Islet of Langerhans (tissue), 1 donor: ENCODE results near the gene CASTOR2.
"Not testable (repeated sequence)": the region's sequence is repeated elsewhere in the genome, so short reads cannot be mapped to it uniquely, and the experiment has no call there.

Experiments used
- FAIRE-seq: peaks from one replicate; lab custom pipeline; 2011; peaks lifted over from hg19 to GRCh38; lab: Jason Lieb, UNC

Gene CASTOR2

GRCh38 chr7:74994869-74995543 is 30.5 kb downstream of the CASTOR2 start:
- not testable (repeated sequence) for FAIRE-seq

- not testable (repeated sequence) for FAIRE-seq
Measured at GRCh38 chr7:74996361-74996760, 31.9 kb downstream of the CASTOR2 start.

DNA sequence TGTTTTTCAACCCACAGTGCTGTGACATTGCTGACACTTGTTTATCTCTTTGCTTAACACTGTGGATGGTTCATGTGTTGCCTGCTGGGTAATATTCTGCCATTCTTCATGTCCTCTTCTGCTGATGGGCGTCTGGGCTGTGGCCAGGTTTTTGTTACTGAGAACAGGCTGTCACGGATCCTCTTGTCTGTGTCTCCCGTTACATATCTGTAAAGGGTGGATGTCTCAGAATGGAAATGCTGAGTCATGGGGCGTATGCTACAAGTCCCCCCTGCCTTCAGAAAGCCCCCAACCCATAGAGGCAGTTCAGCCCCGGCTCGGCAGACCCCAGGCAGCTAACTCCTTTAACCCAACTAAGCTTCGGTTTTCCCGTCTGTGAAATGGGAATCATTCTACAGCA is 33.3 kb downstream of the CASTOR2 start:
- not testable (repeated sequence) for FAIRE-seq

- FAIRE-seq = not testable (repeated sequence)
Measured at GRCh38 chr7:75001356-75001755, 36.9 kb downstream of the CASTOR2 start.

GRCh38 chr7:75010036-75010435 is 45.5 kb downstream of the CASTOR2 start:
- FAIRE-seq = no peak

GRCh38 chr7:75017832-75018231 is 53.3 kb downstream of the CASTOR2 start:
- FAIRE-seq = no peak

DNA sequence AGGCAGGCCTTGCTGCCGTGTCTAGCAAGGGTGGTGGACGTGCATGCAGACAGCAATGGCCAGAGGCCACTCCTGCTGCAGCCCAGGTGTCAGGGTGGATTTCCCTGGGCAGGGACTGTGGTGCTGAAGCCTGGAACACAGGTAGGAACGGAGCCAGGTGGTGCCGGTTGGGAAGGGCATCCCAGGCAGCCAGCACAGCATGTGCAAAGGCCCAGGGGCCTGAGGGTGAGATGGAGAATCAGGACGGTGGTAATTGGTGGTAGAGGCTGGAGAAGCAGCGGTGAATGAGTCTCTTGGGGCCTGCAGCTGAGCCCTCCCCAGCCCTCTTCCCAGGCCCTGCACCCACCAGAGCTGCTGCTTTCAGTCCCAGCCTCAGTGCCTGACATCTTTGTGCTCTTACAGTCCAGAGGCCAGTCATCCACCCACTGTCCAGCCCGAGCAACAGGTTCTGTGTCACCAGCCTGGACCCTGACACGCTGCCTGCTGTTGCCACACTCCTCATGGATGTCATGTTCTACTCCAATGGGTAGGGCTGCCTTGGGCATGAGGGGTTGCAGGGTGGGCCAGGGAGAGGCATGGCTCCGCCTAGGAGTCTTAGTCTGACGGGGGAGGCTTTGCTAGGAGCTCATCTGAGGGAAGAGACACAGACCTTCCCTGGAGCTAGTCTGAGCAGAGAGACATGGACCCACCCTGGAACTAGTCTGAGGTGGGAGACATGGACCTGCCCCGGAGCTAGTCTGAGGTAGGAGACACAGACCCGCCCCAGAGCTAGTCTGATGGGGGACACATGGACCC is 54.3 kb downstream of the CASTOR2 start:
- FAIRE-seq = no peak

- FAIRE-seq = no peak
Measured at GRCh38 chr7:75019800-75020199, 55.3 kb downstream of the CASTOR2 start.

- FAIRE-seq = no peak
Measured at GRCh38 chr7:75024922-75025321, 60.4 kb downstream of the CASTOR2 start.

GRCh38 chr7:75028299-75028698 is 63.8 kb downstream of the CASTOR2 start:
- no peak for FAIRE-seq

DNA sequence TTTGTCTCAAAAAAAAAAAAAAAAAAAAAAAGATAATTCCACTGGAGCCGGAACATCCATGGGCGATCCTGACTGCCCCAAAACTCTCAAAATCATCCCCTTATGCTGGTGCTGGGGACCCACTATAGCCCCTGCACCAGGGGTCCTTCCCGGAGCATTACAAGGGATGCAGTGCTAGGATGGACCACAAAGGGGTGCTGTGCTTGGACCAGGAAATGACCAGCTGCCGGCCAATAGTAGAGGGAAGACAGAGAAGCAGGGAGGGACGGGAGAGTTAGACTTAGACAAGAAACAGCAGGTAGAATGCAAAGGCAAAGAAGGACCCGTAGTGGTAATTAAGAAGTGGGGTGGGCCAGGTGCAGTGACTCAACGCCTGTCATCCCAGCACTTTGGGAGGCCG is 68.6 kb downstream of the CASTOR2 start:
- FAIRE-seq = no peak

- FAIRE-seq = peak; percentile 56
Measured at GRCh38 chr7:75033826-75034225, 69.3 kb downstream of the CASTOR2 start.

DNA sequence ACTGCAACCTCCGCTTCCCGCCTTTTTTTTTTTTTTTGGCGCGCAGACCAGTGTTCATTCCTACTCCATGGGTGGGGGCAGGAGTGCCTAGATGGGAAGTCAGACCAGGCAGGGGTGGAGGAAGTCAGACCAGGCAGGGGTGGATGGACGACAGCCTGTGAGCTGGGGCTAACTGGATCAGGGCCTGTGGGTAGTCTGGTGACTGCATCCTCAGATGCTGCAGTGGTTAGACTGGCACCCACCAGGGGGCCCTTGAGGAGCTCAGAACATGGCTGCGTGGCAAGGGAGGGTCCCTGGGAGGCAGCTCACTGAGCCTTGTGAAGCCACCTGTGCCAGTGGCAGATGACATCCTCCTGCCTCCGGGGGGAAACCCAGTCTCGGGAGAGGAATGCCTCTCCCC is 74.0 kb downstream of the CASTOR2 start:
- no peak for FAIRE-seq

GRCh38 chr7:75039166-75039565 is 74.7 kb downstream of the CASTOR2 start:
- FAIRE-seq = no peak

DNA sequence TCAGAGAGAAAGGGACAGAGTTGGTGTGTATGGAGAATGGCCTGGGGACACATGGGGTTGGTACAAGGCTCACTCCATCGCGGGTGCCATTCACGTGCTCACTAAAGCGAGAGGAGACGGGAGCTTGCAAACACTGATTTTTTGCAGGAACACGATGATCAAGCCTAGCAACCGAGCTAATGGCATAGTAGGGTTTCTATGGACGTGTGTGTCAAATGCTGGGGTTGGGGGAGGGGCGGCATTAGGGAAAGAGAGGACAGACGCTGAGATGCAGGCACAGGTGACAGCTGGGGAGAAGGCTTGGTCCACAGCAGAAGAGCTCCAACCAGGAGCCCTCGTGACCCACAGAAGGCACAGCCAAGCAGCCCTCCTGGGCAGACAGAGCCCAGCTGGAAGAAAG is 75.2 kb downstream of the CASTOR2 start:
- no peak for FAIRE-seq

DNA sequence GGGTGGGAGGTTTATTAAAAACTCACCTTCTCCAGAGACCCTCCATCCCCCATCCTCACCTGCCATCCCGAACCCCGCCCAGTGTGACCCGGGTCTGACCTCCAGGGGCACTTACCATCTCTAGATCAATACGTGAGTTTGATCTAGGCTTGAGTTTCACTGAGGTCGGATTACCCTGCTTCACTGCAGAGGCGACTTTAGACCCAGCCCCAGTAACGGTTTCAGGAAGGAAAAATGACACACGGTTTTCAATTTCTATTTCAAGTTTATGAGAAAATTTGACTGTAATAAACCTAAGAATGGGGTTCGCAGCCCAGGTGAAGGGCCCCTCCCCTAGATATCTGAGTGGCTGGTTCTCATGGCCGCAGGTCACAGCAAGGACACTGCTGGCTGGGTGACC is 76.0 kb downstream of the CASTOR2 start:
- FAIRE-seq = no peak

- no peak for FAIRE-seq
Measured at GRCh38 chr7:75042286-75042685, 77.8 kb downstream of the CASTOR2 start.

DNA sequence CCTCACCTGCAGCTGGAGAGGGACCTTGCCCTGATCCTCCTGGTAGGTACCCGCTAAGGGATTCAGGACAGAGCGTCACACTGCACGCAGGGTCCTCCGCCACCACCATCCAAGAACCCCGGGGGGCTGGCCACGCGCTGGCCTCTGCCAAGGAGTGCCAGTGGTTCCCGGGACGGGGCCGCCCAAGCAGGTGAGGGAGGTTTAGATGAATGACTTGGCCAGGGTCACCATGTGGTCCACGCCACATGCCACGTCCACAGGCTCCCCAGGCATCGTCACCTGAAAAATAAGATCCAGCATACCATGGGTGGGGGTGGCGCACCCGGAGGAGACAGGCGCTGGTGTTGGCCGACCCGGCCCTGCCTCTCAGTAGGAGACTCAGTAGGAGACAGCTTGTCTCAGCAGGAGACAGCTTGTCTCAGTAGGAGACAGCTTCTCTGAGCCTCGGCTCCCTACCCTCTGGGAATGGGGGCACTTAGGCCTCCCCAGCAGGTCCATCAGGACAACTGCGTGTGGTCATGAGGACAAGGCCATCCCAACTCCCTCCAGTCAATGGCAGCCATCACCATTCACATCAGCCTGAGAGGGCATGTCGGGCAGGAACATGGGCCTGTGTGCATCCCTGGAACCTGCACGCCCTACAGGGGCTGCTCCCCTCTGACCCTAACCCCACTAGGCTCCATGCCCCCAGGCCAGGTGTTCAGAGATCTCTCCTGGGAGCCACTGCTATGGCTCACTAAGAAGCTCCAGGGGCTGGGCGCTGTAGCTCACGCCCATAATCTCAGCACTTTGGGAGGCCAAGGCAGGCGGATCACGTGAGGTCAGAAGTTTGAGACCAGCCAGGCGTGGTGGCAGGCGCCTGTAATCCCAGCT is 78.6 kb downstream of the CASTOR2 start:
- FAIRE-seq = no peak

- FAIRE-seq = peak; percentile 91
Measured at GRCh38 chr7:75045881-75046280, 81.4 kb downstream of the CASTOR2 start.

DNA sequence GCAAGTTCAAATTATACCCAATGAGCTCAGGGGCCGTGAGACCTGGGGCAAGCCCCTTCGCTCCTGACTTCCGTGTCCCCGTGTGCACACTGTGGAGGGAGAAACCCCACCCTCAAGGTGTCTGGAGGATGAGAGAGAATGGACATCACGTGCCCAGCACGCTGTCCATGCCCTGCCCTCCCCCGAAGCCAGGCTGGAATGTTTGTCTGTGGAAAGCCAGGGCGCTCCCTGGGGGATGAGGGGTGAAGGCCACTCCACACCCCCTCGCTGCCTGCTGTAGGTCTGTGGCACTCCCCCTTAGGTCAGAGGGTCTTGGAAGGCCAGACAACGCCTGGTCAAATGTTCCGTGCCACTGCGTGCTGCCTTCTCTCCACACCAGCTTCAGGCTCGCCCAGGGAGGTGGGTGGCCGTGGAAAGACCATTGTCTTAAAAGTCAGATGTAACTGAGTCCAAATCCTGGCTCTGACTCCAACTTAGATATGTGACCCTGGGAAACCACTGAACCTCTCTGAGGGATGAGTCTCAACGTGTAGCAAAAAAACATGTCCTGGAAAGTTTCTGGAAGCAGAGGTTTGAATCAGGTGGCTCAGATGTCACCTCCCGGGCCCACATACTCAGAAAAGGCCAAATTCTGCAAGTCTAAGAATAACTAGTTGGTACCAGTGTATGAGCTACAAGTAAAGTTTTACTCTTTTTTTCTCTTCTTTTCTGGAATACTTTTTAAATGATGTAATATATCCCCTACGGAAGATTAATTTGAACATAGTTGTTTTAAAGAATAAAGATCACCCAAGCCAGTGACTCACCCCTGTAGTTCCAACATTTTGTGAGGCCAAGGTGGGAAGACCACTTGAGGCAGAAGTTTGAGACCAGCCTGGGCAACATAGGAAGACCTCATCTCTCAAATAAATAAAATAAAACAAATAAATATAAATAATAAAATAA is 84.2 kb downstream of the CASTOR2 start:
- FAIRE-seq = no peak

GRCh38 chr7:75049817-75050216 is 85.3 kb downstream of the CASTOR2 start:
- no peak for FAIRE-seq

- FAIRE-seq = no peak
Measured at GRCh38 chr7:75050501-75050900, 86.0 kb downstream of the CASTOR2 start.
